Stimulated activated CD4-positive, alpha-beta T cell treated with anti-CD3 and anti-CD28 coated beads, Interleukin-4, amount 100 ng/mL, for 48 hours (primary cell): Measurements from ENCODE around the gene LCT.

Experiments
- DNase-seq, 2 donors: peaks; one replicate each; pipeline ENCODE4 v3.0.0-alpha.2; 2020; ENCODE audit warnings: low read depth in 2 of 2

Gene LCT

DNA sequence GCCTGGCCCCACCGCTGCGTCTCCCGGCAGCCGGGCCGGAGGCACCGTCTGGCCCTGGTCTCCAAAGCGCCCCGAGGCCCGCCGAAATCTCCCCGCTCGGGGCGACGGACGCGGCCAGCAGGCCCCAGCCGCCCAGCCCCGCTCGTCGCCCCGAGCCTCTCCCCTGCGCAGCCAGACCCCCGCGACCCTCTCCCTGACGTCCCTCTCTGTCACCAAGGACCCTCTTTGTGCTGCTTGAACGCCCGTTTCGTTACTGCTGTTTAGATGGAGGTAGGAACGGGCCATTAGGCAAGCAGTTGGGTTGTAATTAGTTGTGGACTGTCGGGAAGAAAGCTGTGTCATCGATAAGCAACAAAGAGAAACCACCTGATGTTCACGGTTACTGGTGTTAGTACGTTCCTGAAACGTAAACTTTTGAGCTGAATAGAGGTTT lies 94.6 kb downstream of the LCT start:
- peak in 1 of 2 donors; percentile 13 for DNase-seq

DNA sequence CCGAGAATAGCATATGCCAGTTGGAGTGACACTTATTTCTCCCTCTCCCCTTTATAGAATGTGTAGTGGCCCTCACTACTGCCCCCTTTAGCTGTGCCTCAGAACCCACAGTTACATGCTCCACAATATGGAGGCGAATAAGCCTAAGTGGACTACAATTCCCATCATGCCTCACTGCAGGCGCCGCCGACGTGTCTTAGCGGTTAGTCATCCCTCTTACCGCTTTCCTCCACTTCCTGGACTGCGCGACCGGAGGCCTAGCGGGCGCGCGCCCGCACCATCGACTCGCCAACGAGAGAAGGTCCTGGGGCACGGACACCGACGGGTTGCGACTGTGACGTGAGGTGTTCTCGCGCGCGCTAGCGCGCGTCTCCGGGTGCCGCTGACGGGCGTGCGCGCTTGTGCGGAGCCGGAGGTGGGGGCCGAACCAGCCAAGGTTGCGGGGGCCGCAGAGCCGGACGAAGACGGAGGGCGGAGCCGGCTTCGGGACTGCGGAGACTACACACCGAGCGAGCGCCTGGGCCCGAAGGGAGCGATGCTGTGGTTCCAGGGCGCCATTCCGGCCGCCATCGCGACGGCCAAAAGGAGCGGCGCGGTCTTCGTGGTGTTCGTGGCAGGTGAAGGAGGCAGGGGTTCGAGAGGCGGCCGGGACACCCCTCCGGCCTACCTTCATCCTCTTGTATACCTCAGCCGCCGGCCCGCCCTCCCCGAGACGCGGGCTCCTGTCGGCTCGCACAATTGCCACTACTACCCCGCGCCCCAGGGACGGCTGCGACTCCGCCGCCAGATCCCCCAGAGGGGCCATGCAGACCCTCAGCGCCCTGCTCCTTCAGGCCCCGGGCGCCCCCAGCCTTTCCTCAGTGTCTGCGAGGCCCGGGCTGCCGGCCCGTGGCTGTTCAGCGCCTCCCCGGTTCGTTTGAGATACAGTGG lies 95.3 kb downstream of the LCT start, which contains the start of gene UBXN4:
TSS of gene UBXN4 (plus strand) at position 461 of the 930 bp plus-strand sequence. CDS start at position 536, 75 bp downstream.
- DNase-seq, result peak; percentile 90 to 94

DNA sequence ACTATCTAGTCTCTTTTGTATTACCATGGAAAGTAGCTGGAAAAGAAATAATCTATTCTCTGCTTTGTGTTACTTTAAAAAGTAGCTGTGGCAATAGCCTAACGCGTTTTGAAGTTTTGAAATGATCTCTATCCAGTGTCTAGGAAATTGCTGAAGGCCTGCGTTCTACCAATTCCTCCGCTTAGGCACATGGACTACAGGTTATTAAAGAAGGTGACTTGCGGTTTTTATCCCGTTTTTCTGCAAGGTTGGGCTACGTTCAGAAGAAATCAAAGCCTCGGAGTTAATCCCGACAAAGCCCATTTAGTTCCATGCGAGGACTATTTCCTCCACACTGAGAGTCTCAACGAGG lies 96.0 kb downstream of the LCT start:
- DNase-seq, result no peak

DNA sequence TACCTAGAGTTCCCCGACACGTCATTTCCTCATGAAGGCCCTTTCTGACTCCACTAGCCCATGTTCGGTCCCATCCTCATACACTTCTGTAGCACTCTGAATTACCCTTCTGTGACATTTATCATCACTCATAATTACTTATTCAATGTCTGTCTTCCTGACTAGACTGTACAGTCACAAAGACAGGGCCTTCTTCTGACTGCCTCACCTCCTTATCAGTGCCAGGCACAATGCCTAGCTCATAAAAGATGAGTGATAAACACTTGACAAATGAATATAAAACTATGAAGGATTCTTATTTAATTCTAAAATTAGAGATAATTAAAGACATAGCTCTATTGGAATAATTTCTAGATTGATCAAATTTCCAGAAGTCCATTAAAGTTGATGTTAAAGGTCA lies 96.8 kb downstream of the LCT start:
- DNase-seq, result no peak
